Adrenal gland (tissue), 5 donors: ENCODE results near the gene PCDHGA5.

Experiments
- CTCF ChIP-seq, 6 experiments: fragments of 450-650 bp in 4 of 6; fragments of 200-600 bp in 2 of 6; sonication (generic) in 1 of 6; IDR thresholded peaks; 1 replicate in 5 of 6; 2 replicates in 1 of 6; pipeline versions ENCODE4 v1.5.1 to v1.8.0; 2016 to 2021; ENCODE audit warnings: antibody characterized with exemption in 6 of 6, mild to moderate bottlenecking in 2 of 6, moderate library complexity in 1 of 6
- POLR2A ChIP-seq, 2 donors: fragments of 450-650 bp; IDR thresholded peaks; one replicate each; pipeline ENCODE4 v1.6.1; 2017; ENCODE audit warnings: antibody characterized with exemption in 2 of 2, mild to moderate bottlenecking in 2 of 2, moderate library complexity in 1 of 2
- donor health status: DM: no; HTN: no; CAD: no.

GRCh38 chr5:141355641-141356040, 8.3 kb upstream of the PCDHGA5 start:
- no peak for TF ChIP-seq CTCF (IDR thresholded peaks at IDR 0.05)
- no peak for TF ChIP-seq POLR2A (IDR thresholded peaks at IDR 0.05)
